Peyer's patch (tissue), 4 donors: ENCODE measurements around the gene TRMT10C.

Source experiments
- CTCF ChIP-seq, 6 experiments: fragments of 450-650 bp in 4 of 6; fragments of 200-600 bp in 2 of 6; sonication (generic) in 1 of 6; IDR thresholded peaks; one replicate each; pipeline ENCODE4 v1.5.1; 2017 to 2019; ENCODE audit warnings: antibody characterized with exemption in 6 of 6, mild to moderate bottlenecking in 3 of 6, moderate library complexity in 1 of 6
- POLR2A ChIP-seq, 2 donors: fragments of 450-650 bp; IDR thresholded peaks; one replicate each; pipeline ENCODE4 v1.5.1; 2017; ENCODE audit warnings: antibody characterized with exemption in 2 of 2, mild to moderate bottlenecking in 2 of 2, moderate library complexity in 2 of 2

- no peak for TF ChIP-seq CTCF (IDR thresholded peaks at IDR 0.05)
- no peak for TF ChIP-seq POLR2A (IDR thresholded peaks at IDR 0.05)
Measured at GRCh38 chr3:101533603-101533968, 28.1 kb upstream of the TRMT10C start.
